Mesenchymal stem cell (in vitro differentiated cells and primary cell): Measurements from ENCODE around the gene FCRLB.

Source experiments
- DNase-seq: peaks from one replicate; pipeline ENCODE4 v3.0.0-alpha.2; 2013
- H2AFZ ChIP-seq: one replicate; pipeline ENCODE4 v1.6.1; 2013; ENCODE audit warnings: low read depth, mild to moderate bottlenecking, control low read depth, inconsistent platforms, low read length, moderate library complexity
- H2AK5ac ChIP-seq: 2 replicates; pipeline ENCODE4 v1.6.1; 2013; ENCODE audit warnings: low read length, moderate library complexity, mild to moderate bottlenecking, inconsistent platforms; ENCODE audit not compliant: severe bottlenecking
- H2BK120ac ChIP-seq: one replicate; pipeline ENCODE4 v1.6.1; 2013; ENCODE audit warnings: low read depth, mild to moderate bottlenecking, inconsistent platforms, low read length, moderate library complexity
- H2BK12ac ChIP-seq, 2 experiments: one replicate each; pipeline ENCODE4 v1.6.1; 2013; ENCODE audit warnings: inconsistent platforms in 2 of 2, low read length in 2 of 2, mild to moderate bottlenecking in 2 of 2, moderate library complexity in 2 of 2, control low read depth in 1 of 2
- H2BK15ac ChIP-seq: one replicate; pipeline ENCODE4 v1.6.1; 2013; ENCODE audit warnings: mild to moderate bottlenecking, low read depth, inconsistent platforms; ENCODE audit not compliant: poor library complexity, severe bottlenecking
- H2BK5ac ChIP-seq: 2 replicates; pipeline ENCODE4 v1.6.1; 2013; ENCODE audit warnings: low read depth, mild to moderate bottlenecking, low read length, control low read depth, inconsistent platforms; ENCODE audit not compliant: poor library complexity, severe bottlenecking
- H3K14ac ChIP-seq, 2 experiments: one replicate each; pipeline ENCODE4 v1.6.1; 2013; ENCODE audit warnings: inconsistent platforms in 2 of 2, low read length in 2 of 2, control low read depth in 1 of 2, mild to moderate bottlenecking in 1 of 2, moderate library complexity in 1 of 2
- H3K18ac ChIP-seq, 2 experiments: one replicate each; pipeline ENCODE4 v1.6.1; 2013; ENCODE audit warnings: inconsistent platforms in 2 of 2, low read length in 2 of 2, control low read depth in 1 of 2, low read depth in 1 of 2, mild to moderate bottlenecking in 1 of 2
- H3K23ac ChIP-seq, 2 experiments: one replicate each; pipeline ENCODE4 v1.6.1; 2013; ENCODE audit warnings: inconsistent platforms in 2 of 2, low read length in 2 of 2, mild to moderate bottlenecking in 2 of 2, moderate library complexity in 2 of 2, control low read depth in 1 of 2
- H3K27ac ChIP-seq: 2 replicates; pipeline ENCODE4 v1.5.1; 2013; ENCODE audit warnings: mild to moderate bottlenecking, moderate library complexity, low read length, control low read depth, inconsistent platforms; ENCODE audit not compliant: poor library complexity, severe bottlenecking
- H3K27me3 ChIP-seq, 2 experiments: 2 replicates each; pipeline versions ENCODE4 v1.6.1 to v1.7.0; 2013; ENCODE audit warnings: low read length in 2 of 2, mild to moderate bottlenecking in 2 of 2, moderate library complexity in 2 of 2, control low read depth in 1 of 2, inconsistent platforms in 1 of 2; ENCODE audit not compliant: control insufficient read depth in 1 of 2, insufficient read depth in 1 of 2
- H3K36me3 ChIP-seq, 2 experiments: 2 replicates each; pipeline versions ENCODE4 v1.6.1 to v1.7.0; 2013; ENCODE audit warnings: low read length in 2 of 2, control low read depth in 1 of 2, inconsistent platforms in 1 of 2, low read depth in 1 of 2, mild to moderate bottlenecking in 1 of 2; ENCODE audit not compliant: insufficient read depth in 2 of 2, control insufficient read depth in 1 of 2
- H3K4ac ChIP-seq, 2 experiments: one replicate each; pipeline ENCODE4 v1.6.1; 2013; ENCODE audit warnings: inconsistent platforms in 2 of 2, low read length in 2 of 2, mild to moderate bottlenecking in 2 of 2, moderate library complexity in 2 of 2, control low read depth in 1 of 2, low read depth in 1 of 2
- H3K4me1 ChIP-seq: 2 replicates; pipeline ENCODE4 v1.6.1; 2013; ENCODE audit warnings: low read depth, low read length, control low read depth; ENCODE audit not compliant: control insufficient read depth, insufficient read depth
- H3K4me2 ChIP-seq: 2 replicates; pipeline ENCODE4 v1.6.1; 2013; ENCODE audit warnings: low read length, mild to moderate bottlenecking, inconsistent platforms; ENCODE audit not compliant: poor library complexity, severe bottlenecking
- H3K4me3 ChIP-seq, 2 experiments: 2 replicates each; pipeline versions ENCODE4 v1.5.1 to v1.7.0; 2013; ENCODE audit warnings: low read length in 2 of 2, mild to moderate bottlenecking in 2 of 2, control low read depth in 1 of 2, low read depth in 1 of 2; ENCODE audit not compliant: insufficient read depth in 1 of 2
- H3K79me1 ChIP-seq: replicated peaks from 2 replicates; pipeline ENCODE4 v1.6.1; 2013; ENCODE audit warnings: mild to moderate bottlenecking, control low read depth, low read length, inconsistent platforms; ENCODE audit not compliant: poor library complexity, severe bottlenecking
- H3K9ac ChIP-seq: 2 replicates; pipeline ENCODE4 v1.7.0; 2013; ENCODE audit warnings: mild to moderate bottlenecking, low read length, moderate library complexity
- H3K9me3 ChIP-seq: 2 replicates; pipeline ENCODE4 v1.7.0; 2013; ENCODE audit warnings: mild to moderate bottlenecking, low read length; ENCODE audit not compliant: control insufficient read depth
- H4K8ac ChIP-seq: one replicate; pipeline ENCODE4 v1.6.1; 2013; ENCODE audit warnings: inconsistent platforms, mild to moderate bottlenecking, low read length, moderate library complexity
- H4K91ac ChIP-seq: one replicate; pipeline ENCODE4 v1.6.1; 2013; ENCODE audit warnings: mild to moderate bottlenecking, low read length, inconsistent platforms
- WGBS: methylation state at CpG from one replicate; pipeline ENCODE4 v1.1.7; 2013; ENCODE audit warnings: mixed read lengths; 5-methylcytosine and 5-hydroxymethylcytosine counted together

Gene FCRLB

DNA sequence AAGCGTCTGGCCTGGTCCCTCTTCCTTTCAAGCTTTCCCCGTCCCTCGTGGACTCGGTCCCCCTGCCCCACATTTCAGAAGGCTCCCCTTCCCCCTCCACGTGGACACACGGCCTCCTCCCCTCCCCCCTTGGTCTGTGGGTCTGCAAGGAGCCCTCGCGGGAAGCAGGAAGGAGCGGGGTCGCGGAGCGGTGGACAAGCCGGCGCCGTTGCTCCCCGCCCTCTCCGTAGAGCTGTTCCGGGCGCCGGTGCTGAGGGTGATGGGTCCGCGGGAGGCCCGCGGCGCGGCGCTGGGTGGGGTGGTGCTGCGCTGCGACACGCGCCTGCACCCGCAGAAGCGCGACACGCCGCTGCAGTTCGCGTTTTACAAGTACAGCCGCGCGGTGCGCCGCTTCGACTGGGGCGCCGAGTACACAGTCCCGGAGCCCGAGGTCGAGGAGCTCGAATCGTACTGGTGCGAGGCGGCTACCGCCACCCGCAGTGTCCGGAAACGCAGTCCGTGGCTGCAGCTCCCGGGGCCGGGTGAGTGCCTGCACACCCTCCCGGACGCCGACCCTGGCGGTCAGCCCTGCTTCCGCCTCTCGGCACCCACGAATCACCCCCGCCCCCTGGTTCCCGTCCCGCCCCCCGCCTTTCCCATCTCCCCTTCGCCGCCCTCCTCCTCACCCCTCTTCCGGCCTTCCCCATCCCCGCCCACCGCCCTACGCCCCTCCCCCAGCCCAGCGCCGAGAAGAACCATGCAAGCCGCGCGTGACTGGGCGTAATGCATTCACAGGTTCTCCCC is 5.3 kb downstream of the FCRLB start:
- H3K18ac ChIP-seq = peak overlapping the region; percentile 98 to 99
- peak overlapping the region in 1 of 2 experiments; percentile 87 for H3K23ac ChIP-seq
- peak overlapping the region; percentile 50 for H3K27ac ChIP-seq
- H3K9ac ChIP-seq = peak overlapping the region; percentile 95
- H3K4me1 ChIP-seq = peaks cover 13% of the 10 kb centered on the region
- no peak overlapping the region for H2BK5ac ChIP-seq
- H3K9me3 ChIP-seq = no peaks in the 10 kb centered on the region
- H3K4ac ChIP-seq = peak overlapping the region; percentile 94 to 95
- H2AFZ ChIP-seq = peak overlapping the region; percentile 72
- WGBS = under 1% methylated on average over 66 of the region's 83 CpGs
- no peaks in the 10 kb centered on the region for H3K36me3 ChIP-seq
- no peaks in the 10 kb centered on the region for H3K79me1 ChIP-seq
- H4K91ac ChIP-seq = peak overlapping the region; percentile 98
- no peak overlapping the region for H2AK5ac ChIP-seq
- peak overlapping the region; percentile 98 for H4K8ac ChIP-seq
- H3K4me3 ChIP-seq = peak overlapping the region; percentile 83 to 93
- DNase-seq = peak; percentile 90
- peak overlapping the region; percentile 96 for H3K4me2 ChIP-seq
- peak overlapping the region; percentile 22 for H2BK120ac ChIP-seq
- H3K27me3 ChIP-seq = peaks cover 0 to 44% of the 10 kb centered on the region in 2 experiments
- H2BK12ac ChIP-seq = peak overlapping the region; percentile 75 to 84
- H3K14ac ChIP-seq = peak overlapping the region in 1 of 2 experiments; percentile 82
- peak overlapping the region; percentile 100 for H2BK15ac ChIP-seq

DNA sequence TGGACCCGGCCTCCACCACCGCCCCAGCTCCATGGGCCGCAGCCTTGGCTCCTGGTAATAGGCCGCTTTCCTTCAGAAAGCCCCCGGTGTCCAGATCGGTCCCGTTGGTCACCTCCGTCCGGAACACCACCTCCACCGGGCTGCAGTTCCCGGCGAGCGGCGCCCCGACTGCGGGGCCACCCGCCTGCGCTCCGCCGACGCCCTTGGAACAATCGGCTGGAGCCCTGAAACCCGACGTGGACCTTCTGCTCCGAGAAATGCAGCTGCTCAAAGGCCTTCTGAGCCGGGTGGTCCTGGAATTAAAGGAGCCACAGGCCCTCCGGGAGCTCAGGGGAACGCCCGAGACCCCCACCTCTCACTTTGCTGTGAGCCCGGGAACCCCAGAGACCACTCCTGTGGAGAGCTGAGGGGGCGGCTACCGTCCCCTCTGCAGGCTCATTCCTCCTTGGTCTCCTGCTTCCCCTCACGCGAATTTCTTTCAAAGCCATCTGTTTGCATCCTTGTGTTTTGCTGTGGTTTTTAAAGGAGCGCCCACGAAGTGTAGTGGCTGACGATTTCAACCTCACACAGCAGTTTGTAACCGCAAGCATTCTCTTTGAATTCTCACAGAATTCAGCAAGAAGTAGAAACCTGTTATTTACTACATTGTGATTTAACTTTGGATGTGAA is 6.0 kb downstream of the FCRLB start:
- peak overlapping the region; percentile 95 for H3K9ac ChIP-seq
- WGBS = 0% methylated on average over 36 of the region's 38 CpGs
- peak overlapping the region; percentile 64 to 75 for H2BK12ac ChIP-seq

DNA sequence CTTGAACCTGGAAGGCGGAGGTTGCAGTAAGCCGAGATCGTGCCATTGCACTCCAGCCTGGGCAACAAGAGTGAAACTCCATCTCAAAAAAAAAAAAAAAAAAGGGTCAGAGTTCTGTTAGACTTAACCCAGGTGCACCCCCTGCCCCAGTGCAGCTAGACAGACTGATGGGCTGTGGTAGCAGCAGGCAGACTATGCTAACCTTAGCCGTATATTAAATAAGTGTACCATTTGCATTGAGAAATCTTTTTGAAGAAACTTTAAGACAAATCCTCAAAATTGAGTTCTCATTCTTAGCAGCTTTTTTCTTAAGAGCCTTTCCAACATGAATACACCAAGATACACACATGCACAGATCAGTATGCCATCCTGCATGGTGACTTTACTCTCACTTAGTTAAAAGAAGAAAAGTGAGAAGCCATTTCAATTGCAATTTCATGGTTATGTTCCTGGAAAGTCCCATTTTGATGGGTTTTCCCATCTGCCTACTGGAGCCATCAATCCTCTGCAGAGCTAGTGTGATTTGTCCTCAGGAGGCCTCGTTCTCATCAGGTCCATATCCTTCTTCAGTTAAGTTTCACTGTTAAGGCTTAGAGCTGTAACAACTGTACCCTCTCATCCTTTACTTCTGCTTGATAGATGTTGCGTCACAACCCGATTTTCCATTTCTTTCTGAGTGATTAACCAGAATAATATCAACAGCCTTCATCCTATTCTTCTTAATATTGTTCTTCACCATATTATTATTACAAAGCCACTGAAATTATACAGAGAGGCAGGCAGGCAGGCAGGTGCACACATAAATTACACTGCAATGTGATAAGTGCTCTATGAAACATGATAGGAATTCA is 7.3 kb downstream of the FCRLB start:
- Histone ChIP-seq H2BK15ac (no peak overlapping the region), H3K14ac (no peak overlapping the region), H3K4me2 (no peak overlapping the region), H2AK5ac (no peak overlapping the region), H3K79me1 (no peaks in the 10 kb centered on the region), H4K91ac (no peak overlapping the region), H2BK120ac (no peak overlapping the region), H2BK12ac (no peak overlapping the region), H3K27ac (no peak overlapping the region), H3K36me3 (no peaks in the 10 kb centered on the region), H3K4me3 (no peak overlapping the region), H3K4me1 (peaks cover 13% of the 10 kb centered on the region), H4K8ac (no peak overlapping the region), H3K23ac (no peak overlapping the region), H2AFZ (no peak overlapping the region), H2BK5ac (no peak overlapping the region), H3K9ac (no peak overlapping the region), H3K4ac (no peak overlapping the region), H3K9me3 (no peaks in the 10 kb centered on the region), H3K18ac (no peak overlapping the region), H3K27me3 (peaks cover 0 to 28% of the 10 kb centered on the region in 2 experiments)
- WGBS = 98% methylated on average over 4 of the region's 7 CpGs
- no peak for DNase-seq

More for the DNA sequence above, 6.0 kb downstream of the FCRLB start:
- Histone ChIP-seq H3K18ac (peak overlapping the region; percentile 40 to 96), H2BK5ac (no peak overlapping the region), H3K4me3 (peak overlapping the region; percentile 83 to 84), H4K91ac (peak overlapping the region; percentile 98), H3K79me1 (no peaks in the 10 kb centered on the region), H3K14ac (peak overlapping the region in 1 of 2 experiments; percentile 53), H3K9me3 (no peaks in the 10 kb centered on the region), H2BK120ac (peak overlapping the region; percentile 96), H3K27ac (peak overlapping the region; percentile 50), H3K36me3 (no peaks in the 10 kb centered on the region), H2BK15ac (peak overlapping the region; percentile 100), H3K27me3 (peaks cover 0 to 39% of the 10 kb centered on the region in 2 experiments), H3K4ac (peak overlapping the region; percentile 95 to 96), H3K4me1 (peaks cover 13% of the 10 kb centered on the region), H4K8ac (peak overlapping the region; percentile 96), H2AK5ac (no peak overlapping the region), H3K23ac (peak overlapping the region; percentile 38 to 46), H2AFZ (peak overlapping the region; percentile 72), H3K4me2 (peak overlapping the region; percentile 95)
- peak; percentile 89 for DNase-seq
